IMR-90 (cell line): ENCODE results near the gene RBBP8. TPM values are rescaled to one million over a fixed set of nuclear protein-coding genes. Genes with fewer than 3 reads are reported as not detected.

Experiments used
- ATAC-seq: fragments of 200-7000 bp; cut with Tn5 transposase; 2 replicates; pipeline ENCODE4 v1.9.1; 2020; ENCODE audit warnings: low read depth, mild to moderate bottlenecking, moderate library complexity
- BruUV-seq: library from RNA; stranded (reverse); fragments of 400-500 nt; replicated peaks from 2 replicates; lab custom pipeline; 2021; lab: Mats Ljungman, UMichigan
- CTCF ChIA-PET: fragments of 300-600 bp; formaldehyde crosslinking; extraction: SDS; loops from one replicate; lab custom pipeline; 2021; ENCODE audit warnings: antibody characterized with exemption; lab: Yijun Ruan, JAX
- POLR2A ChIA-PET: fragments of 300-600 bp; sonication (Branson Sonifier 250); formaldehyde crosslinking; loops from one replicate; lab custom pipeline; 2022; ENCODE audit warnings: antibody characterized with exemption; ENCODE audit not compliant: unreplicated experiment; lab: Charles Lee
- DNase-seq: peaks from one replicate; pipeline ENCODE4 v3.0.0; 2013
- H2AFZ ChIP-seq: replicated peaks from 2 replicates; pipeline ENCODE3; 2013; ENCODE audit warnings: low read length, mild to moderate bottlenecking; ENCODE audit not compliant: poor library complexity
- H2AK5ac ChIP-seq: 2 replicates; pipeline ENCODE4 v1.6.1; 2013; ENCODE audit warnings: low read depth, low read length, inconsistent platforms
- H2AK9ac ChIP-seq: replicated peaks from 2 replicates; pipeline ENCODE3; 2013; ENCODE audit warnings: mild to moderate bottlenecking, low read depth, low read length, moderate library complexity; ENCODE audit not compliant: poor library complexity
- H2BK120ac ChIP-seq: 2 replicates; pipeline ENCODE4 v1.6.1; 2013; ENCODE audit warnings: low read depth, low read length, inconsistent platforms
- H2BK15ac ChIP-seq: 3 replicates; pipeline ENCODE4 v1.6.1; 2013; ENCODE audit warnings: low read depth, low read length, inconsistent platforms
- H2BK20ac ChIP-seq: 2 replicates; pipeline ENCODE4 v1.6.1; 2013; ENCODE audit warnings: low read depth, mild to moderate bottlenecking, inconsistent platforms, low read length, moderate library complexity
- H2BK5ac ChIP-seq: 2 replicates; pipeline ENCODE4 v1.6.1; 2013; ENCODE audit warnings: mild to moderate bottlenecking, low read depth, low read length, inconsistent platforms; ENCODE audit not compliant: poor library complexity, severe bottlenecking
- H3K14ac ChIP-seq: replicated peaks from 2 replicates; pipeline ENCODE4 v1.6.1; 2013; ENCODE audit warnings: low read depth, low read length, inconsistent platforms
- H3K18ac ChIP-seq: 2 replicates; pipeline ENCODE4 v1.6.1; 2013; ENCODE audit warnings: low read depth, low read length, control low read depth
- H3K23ac ChIP-seq: 2 replicates; pipeline ENCODE4 v1.6.1; 2013; ENCODE audit warnings: low read depth, low read length, inconsistent platforms
- H3K27ac ChIP-seq: 2 replicates; pipeline ENCODE4 v1.5.1; 2013; ENCODE audit warnings: mild to moderate bottlenecking, control low read depth, low read length; ENCODE audit not compliant: insufficient read depth
- H3K27me3 ChIP-seq: 2 replicates; pipeline ENCODE4 v1.6.1; 2013; ENCODE audit warnings: low read length; ENCODE audit not compliant: control insufficient read depth, insufficient read depth
- H3K36me3 ChIP-seq: 2 replicates; pipeline ENCODE4 v1.6.1; 2013; ENCODE audit warnings: low read length, mixed read lengths; ENCODE audit not compliant: control insufficient read depth, insufficient read depth
- H3K4ac ChIP-seq: 2 replicates; pipeline ENCODE4 v1.6.1; 2013; ENCODE audit warnings: low read depth, low read length, inconsistent platforms
- H3K4me1 ChIP-seq: 2 replicates; pipeline ENCODE4 v1.6.1; 2013; ENCODE audit warnings: low read length, mixed read lengths; ENCODE audit not compliant: control insufficient read depth, insufficient read depth
- H3K4me2 ChIP-seq: 2 replicates; pipeline ENCODE4 v1.6.1; 2013; ENCODE audit warnings: low read depth, mild to moderate bottlenecking, control low read depth, low read length, moderate library complexity
- H3K4me3 ChIP-seq: 2 replicates; pipeline ENCODE4 v1.5.1; 2013; ENCODE audit warnings: low read depth, mild to moderate bottlenecking, control low read depth, low read length, moderate library complexity; ENCODE audit not compliant: insufficient read depth
- H3K56ac ChIP-seq: 2 replicates; pipeline ENCODE4 v1.6.1; 2013; ENCODE audit warnings: low read length, inconsistent platforms; ENCODE audit not compliant: insufficient read depth; ENCODE audit errors: extremely low read depth
- H3K79me1 ChIP-seq, 2 experiments: 2 replicates each; pipeline ENCODE4 v1.6.1; 2013; ENCODE audit warnings: low read length in 2 of 2, inconsistent platforms in 1 of 2, low read depth in 1 of 2
- H3K9ac ChIP-seq: 2 replicates; pipeline ENCODE4 v1.6.1; 2013; ENCODE audit warnings: low read depth, low read length, control low read depth
- H3K9me1 ChIP-seq: 2 replicates; pipeline ENCODE4 v1.6.1; 2013; ENCODE audit warnings: low read length, inconsistent platforms; ENCODE audit not compliant: insufficient read depth
- H3K9me3 ChIP-seq: 2 replicates; pipeline ENCODE4 v1.6.1; 2013; ENCODE audit warnings: low read length; ENCODE audit not compliant: control insufficient read depth, insufficient read depth
- H4K20me1 ChIP-seq: 2 replicates; pipeline ENCODE4 v1.6.1; 2013; ENCODE audit warnings: low read length, inconsistent platforms; ENCODE audit not compliant: insufficient read depth
- H4K5ac ChIP-seq: 2 replicates; pipeline ENCODE4 v1.6.1; 2013; ENCODE audit warnings: mild to moderate bottlenecking, low read depth, low read length, control low read depth
- H4K8ac ChIP-seq, 2 experiments: 2 replicates each; pipeline ENCODE4 v1.6.1; 2013; ENCODE audit warnings: low read depth in 2 of 2, low read length in 2 of 2, control low read depth in 1 of 2, inconsistent platforms in 1 of 2
- H4K91ac ChIP-seq: 2 replicates; pipeline ENCODE4 v1.6.1; 2013; ENCODE audit warnings: low read depth, low read length, inconsistent platforms; ENCODE audit not compliant: insufficient read depth
- BHLHE40 ChIP-seq: fragments of 150-350 bp; IDR thresholded peaks from 2 replicates; pipeline ENCODE4 v1.6.1; 2016; ENCODE audit warnings: mild to moderate bottlenecking, low read depth, low read length
- CEBPB ChIP-seq: IDR thresholded peaks from 2 replicates; pipeline ENCODE4 v1.6.1; 2012; ENCODE audit warnings: low read depth, low read length, improper control_type of control experiment
- CHD1 ChIP-seq: IDR thresholded peaks from 2 replicates; pipeline ENCODE4 v1.6.1; 2012; ENCODE audit warnings: low read depth, low read length, improper control_type of control experiment
- FOS ChIP-seq: fragments of 150-350 bp; IDR thresholded peaks from 2 replicates; pipeline ENCODE4 v1.6.1; 2016; ENCODE audit warnings: low read depth, low read length
- MAFK ChIP-seq: IDR thresholded peaks from 2 replicates; pipeline ENCODE4 v1.6.1; 2012; ENCODE audit warnings: low read depth, low read length, improper control_type of control experiment
- MAZ ChIP-seq: IDR thresholded peaks from 2 replicates; pipeline ENCODE4 v1.6.1; 2012; ENCODE audit warnings: low read depth, mild to moderate bottlenecking, low read length, improper control_type of control experiment, moderate library complexity, borderline replicate concordance
- MXI1 ChIP-seq: IDR thresholded peaks from 2 replicates; pipeline ENCODE4 v1.6.1; 2012; ENCODE audit warnings: low read depth, mild to moderate bottlenecking, low read length, moderate library complexity, borderline replicate concordance
- NFE2L2 ChIP-seq: fragments of 150-350 bp; IDR thresholded peaks from 2 replicates; pipeline ENCODE4 v1.6.1; 2016; ENCODE audit warnings: low read depth, mild to moderate bottlenecking, low read length
- RAD21 ChIP-seq: IDR thresholded peaks from 2 replicates; pipeline ENCODE4 v1.6.1; 2012; ENCODE audit warnings: low read length, improper control_type of control experiment
- RCOR1 ChIP-seq: IDR thresholded peaks from 2 replicates; pipeline ENCODE4 v1.6.1; 2012; ENCODE audit warnings: mild to moderate bottlenecking, low read length, improper control_type of control experiment; ENCODE audit not compliant: insufficient replicate concordance
- RFX5 ChIP-seq: IDR thresholded peaks from 2 replicates; pipeline ENCODE4 v1.8.0; 2012; ENCODE audit warnings: low read depth, mild to moderate bottlenecking, low read length, moderate library complexity
- SMC3 ChIP-seq: fragments of 150-350 bp; IDR thresholded peaks from 2 replicates; pipeline ENCODE4 v1.6.1; 2016; ENCODE audit warnings: low read depth, mild to moderate bottlenecking, antibody characterized with exemption, low read length, moderate library complexity
- WGBS, 2 experiments: methylation state at CpG; one replicate each; pipeline versions ENCODE4 v1.1.5 to v1.1.7; 2013; ENCODE audit warnings: missing lambda C conversion rate in 2 of 2; ENCODE audit not compliant: insufficient read length in 1 of 2; ENCODE audit errors: extremely low coverage in 2 of 2; 5-methylcytosine and 5-hydroxymethylcytosine counted together
- dilution Hi-C: fragments of 300-500 bp; cut with HindIII; formaldehyde crosslinking; loops from one replicate; pipeline ENCODE4 v1.14.3; 2018; ENCODE audit warnings: low sequenced_read_pairs; ENCODE audit not compliant: unreplicated experiment
- in situ Hi-C: fragments of 300-500 bp; cut with MboI; formaldehyde crosslinking; loops from 3 replicates; pipeline ENCODE4 v1.14.3; 2019; ENCODE audit warnings: low sequenced_read_pairs, inconsistent platforms, mixed read lengths
- intact Hi-C: fragments of 100-400 bp; cut with micrococcal nuclease; formaldehyde crosslinking; loops from 2 replicates; pipeline ENCODE4 v1.10.0; 2022
- polyA plus RNA-seq, 3 experiments: library from polyadenylated mRNA; depleted of rRNA; stranded (reverse); fragments of >200 nt; gene quantifications; 2 replicates each; pipeline ENCODE4 v1.2.3, GENCODE V29; 2012; ENCODE audit warnings: low replicate concordance in 1 of 3
- total RNA-seq: library from RNA; depleted of rRNA; stranded (reverse); fragments of >200 nt; gene quantifications from 2 replicates; pipeline ENCODE4 v1.2.3, GENCODE V29; 2012
- TF ChIP-seq, protein P1 (sequence below): conservative IDR thresholded peaks from 2 replicates; pipeline ENCODE4 v1.5.1; 2012; ENCODE audit warnings: mild to moderate bottlenecking, low read depth, low read length, improper control_type of control experiment
- TF ChIP-seq, protein P2 (sequence below): fragments of 150-350 bp; IDR thresholded peaks from 2 replicates; pipeline ENCODE4 v1.6.1; 2017; ENCODE audit warnings: mild to moderate bottlenecking, antibody characterized with exemption, low read length, low read depth
- TF ChIP-seq, protein P3 (sequence below): fragments of 150-350 bp; IDR thresholded peaks from 2 replicates; pipeline ENCODE4 v1.6.1; 2016; ENCODE audit warnings: low read depth, mild to moderate bottlenecking, low read length, moderate library complexity, borderline replicate concordance

The RBBP8 gene
- total and polyA plus RNA-seq, 2 of the 4 experiments (the other 2 are of a cell fraction), result 12.0 to 21.1 TPM

- Histone ChIP-seq H2AK9ac (no peak overlapping the region), H3K4ac (no peak overlapping the region), H4K91ac (no peak overlapping the region), H3K56ac (no peak overlapping the region), H3K79me1 (peaks cover 7 to 9% of the 10 kb centered on the region in 2 experiments), H3K4me3 (no peak overlapping the region), H3K9ac (no peak overlapping the region), H4K5ac (no peak overlapping the region), H4K20me1 (no peaks in the 10 kb centered on the region), H3K36me3 (peaks cover 1% of the 10 kb centered on the region; the same call in 1 of the 2 replicates), H3K27ac (no peak overlapping the region), H3K18ac (no peak overlapping the region), H2BK5ac (no peak overlapping the region), H2BK20ac (no peak overlapping the region), H3K14ac (no peak overlapping the region), H4K8ac (no peak overlapping the region), H3K23ac (no peak overlapping the region), H3K9me1 (no peaks in the 10 kb centered on the region), H3K27me3 (no peaks in the 10 kb centered on the region), H2AFZ (no peak overlapping the region), H3K4me1 (no peaks in the 10 kb centered on the region), H3K4me2 (no peak overlapping the region), H2AK5ac (no peak overlapping the region), H2BK120ac (no peak overlapping the region), H2BK15ac (no peak overlapping the region), H3K9me3 (no peaks in the 10 kb centered on the region)
- CTCF ChIA-PET, result no interaction called here
- no CpG with 5 or more reads among the region's 2 CpGs for WGBS, 2 experiments
- intact Hi-C loops (no loop called here), in situ Hi-C loops (no loop called here), dilution Hi-C loops (no loop called here)
- ATAC-seq (no peak), DNase-seq (no peak)
- POLR2A ChIA-PET, result no interaction called here
- TF ChIP-seq CEBPB (no peak), RFX5 (no peak), MAZ (no peak), BHLHE40 (no peak), MAFK (no peak), FOS (no peak), SMC3 (no peak), MXI1 (no peak), NFE2L2 (no peak), RAD21 (no peak), RCOR1 (no peak), CHD1 (no peak)
- TF ChIP-seq, protein P1, sequence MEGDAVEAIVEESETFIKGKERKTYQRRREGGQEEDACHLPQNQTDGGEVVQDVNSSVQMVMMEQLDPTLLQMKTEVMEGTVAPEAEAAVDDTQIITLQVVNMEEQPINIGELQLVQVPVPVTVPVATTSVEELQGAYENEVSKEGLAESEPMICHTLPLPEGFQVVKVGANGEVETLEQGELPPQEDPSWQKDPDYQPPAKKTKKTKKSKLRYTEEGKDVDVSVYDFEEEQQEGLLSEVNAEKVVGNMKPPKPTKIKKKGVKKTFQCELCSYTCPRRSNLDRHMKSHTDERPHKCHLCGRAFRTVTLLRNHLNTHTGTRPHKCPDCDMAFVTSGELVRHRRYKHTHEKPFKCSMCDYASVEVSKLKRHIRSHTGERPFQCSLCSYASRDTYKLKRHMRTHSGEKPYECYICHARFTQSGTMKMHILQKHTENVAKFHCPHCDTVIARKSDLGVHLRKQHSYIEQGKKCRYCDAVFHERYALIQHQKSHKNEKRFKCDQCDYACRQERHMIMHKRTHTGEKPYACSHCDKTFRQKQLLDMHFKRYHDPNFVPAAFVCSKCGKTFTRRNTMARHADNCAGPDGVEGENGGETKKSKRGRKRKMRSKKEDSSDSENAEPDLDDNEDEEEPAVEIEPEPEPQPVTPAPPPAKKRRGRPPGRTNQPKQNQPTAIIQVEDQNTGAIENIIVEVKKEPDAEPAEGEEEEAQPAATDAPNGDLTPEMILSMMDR, result no peak
- TF ChIP-seq, protein P2, sequence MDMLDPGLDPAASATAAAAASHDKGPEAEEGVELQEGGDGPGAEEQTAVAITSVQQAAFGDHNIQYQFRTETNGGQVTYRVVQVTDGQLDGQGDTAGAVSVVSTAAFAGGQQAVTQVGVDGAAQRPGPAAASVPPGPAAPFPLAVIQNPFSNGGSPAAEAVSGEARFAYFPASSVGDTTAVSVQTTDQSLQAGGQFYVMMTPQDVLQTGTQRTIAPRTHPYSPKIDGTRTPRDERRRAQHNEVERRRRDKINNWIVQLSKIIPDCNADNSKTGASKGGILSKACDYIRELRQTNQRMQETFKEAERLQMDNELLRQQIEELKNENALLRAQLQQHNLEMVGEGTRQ, result no peak
- TF ChIP-seq, protein P3, sequence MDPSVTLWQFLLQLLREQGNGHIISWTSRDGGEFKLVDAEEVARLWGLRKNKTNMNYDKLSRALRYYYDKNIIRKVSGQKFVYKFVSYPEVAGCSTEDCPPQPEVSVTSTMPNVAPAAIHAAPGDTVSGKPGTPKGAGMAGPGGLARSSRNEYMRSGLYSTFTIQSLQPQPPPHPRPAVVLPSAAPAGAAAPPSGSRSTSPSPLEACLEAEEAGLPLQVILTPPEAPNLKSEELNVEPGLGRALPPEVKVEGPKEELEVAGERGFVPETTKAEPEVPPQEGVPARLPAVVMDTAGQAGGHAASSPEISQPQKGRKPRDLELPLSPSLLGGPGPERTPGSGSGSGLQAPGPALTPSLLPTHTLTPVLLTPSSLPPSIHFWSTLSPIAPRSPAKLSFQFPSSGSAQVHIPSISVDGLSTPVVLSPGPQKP, result no peak
- BruUV-seq, result no TSS peak
Observed at GRCh38 chr18:22946217-22946616, 13.1 kb downstream of the RBBP8 start.
